HG03457 (cell line): Measurements from ENCODE around the gene NUP214.

Experiments used
- ATAC-seq: cut with Tn5 transposase; IDR thresholded peaks from one replicate; pipeline ENCODE4 v1.9.1; 2021; ENCODE audit warnings: moderate number of reproducible peaks; ENCODE audit not compliant: unreplicated experiment

Gene NUP214

GRCh38 chr9:131276094-131276888, 150.9 kb downstream of the NUP214 start, which contains the start of gene FAM78A:
Gene FAM78A (minus strand): TSS chr9:131276510. CDS start chr9:131276179, 331 bp downstream.
- ATAC-seq = no peak

DNA sequence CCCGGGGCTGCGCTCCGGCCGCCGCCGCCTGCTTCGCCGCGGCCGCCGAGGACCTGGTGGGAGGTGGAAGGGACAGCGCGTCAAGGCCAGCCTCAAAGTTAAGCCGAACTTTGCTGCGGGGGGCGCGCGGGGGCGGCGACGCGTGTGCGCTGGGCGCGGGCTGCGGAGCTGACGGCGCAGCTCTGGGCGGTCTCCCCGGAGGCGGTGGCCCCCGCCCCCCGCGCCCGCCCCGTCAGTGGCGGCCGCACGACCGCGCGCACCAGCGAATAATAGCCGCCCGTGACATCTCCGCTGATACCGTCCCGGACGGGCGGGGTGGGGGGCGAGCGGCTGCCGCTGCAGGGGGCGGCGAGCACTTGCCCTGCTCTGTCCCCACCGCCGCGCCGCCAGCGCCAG, 151.5 kb downstream of the NUP214 start:
- ATAC-seq = no peak

DNA sequence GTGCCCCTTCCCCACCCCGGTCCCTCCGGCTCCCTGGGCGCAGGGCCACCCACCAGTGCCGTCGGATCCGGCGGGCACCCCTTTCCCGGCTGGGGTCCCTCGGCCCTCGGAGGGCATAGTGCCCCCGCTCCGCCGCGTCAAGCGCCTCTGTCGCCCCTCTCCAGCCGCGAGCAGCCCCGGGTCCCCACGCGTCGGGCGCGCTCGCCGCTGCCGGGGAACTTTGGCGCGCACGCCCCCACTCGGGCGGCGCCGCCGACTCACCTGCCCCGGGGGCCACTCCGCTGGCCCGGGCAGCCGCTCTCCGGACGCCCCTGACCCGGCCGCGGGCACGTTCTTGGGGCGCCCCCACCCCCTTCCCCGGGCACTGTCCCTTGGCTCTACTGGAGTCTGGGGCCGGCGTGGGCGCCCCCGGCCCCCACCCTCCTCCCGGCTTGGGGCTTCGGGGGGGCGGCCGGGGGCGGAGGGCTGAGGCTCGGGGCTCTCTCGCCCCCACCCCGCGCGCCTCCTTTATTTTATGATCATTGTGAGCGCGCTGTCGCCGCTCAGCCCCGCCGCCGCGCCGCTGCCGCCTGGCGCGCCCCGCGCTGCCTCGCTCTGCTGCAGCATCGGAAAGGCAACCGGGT, 152.0 kb downstream of the NUP214 start:
- ATAC-seq = no peak

GRCh38 chr9:131277910-131278701, 152.7 kb downstream of the NUP214 start:
- no peak for ATAC-seq

DNA sequence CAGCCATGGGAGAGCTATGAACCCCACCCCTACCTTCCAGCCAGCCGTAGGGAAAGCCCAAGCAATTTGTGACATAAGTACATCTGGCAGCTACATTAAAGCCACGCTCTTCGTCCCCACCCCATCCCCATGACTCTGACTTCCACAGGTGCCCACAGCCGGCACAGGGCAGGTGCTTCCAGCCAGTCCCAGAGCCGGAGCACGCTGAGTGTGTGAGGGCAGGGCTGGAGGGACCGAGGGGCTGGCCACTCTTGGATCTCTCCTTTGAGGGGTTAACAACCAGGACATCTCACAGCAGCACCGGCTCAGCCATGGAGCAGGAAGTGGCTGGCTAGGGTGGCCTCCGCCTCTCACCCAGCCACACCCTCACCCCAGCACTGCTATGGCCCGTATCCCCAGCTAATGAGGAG, 153.3 kb downstream of the NUP214 start:
- no peak for ATAC-seq

GRCh38 chr9:131279196-131279862, 153.9 kb downstream of the NUP214 start:
- no peak for ATAC-seq

DNA sequence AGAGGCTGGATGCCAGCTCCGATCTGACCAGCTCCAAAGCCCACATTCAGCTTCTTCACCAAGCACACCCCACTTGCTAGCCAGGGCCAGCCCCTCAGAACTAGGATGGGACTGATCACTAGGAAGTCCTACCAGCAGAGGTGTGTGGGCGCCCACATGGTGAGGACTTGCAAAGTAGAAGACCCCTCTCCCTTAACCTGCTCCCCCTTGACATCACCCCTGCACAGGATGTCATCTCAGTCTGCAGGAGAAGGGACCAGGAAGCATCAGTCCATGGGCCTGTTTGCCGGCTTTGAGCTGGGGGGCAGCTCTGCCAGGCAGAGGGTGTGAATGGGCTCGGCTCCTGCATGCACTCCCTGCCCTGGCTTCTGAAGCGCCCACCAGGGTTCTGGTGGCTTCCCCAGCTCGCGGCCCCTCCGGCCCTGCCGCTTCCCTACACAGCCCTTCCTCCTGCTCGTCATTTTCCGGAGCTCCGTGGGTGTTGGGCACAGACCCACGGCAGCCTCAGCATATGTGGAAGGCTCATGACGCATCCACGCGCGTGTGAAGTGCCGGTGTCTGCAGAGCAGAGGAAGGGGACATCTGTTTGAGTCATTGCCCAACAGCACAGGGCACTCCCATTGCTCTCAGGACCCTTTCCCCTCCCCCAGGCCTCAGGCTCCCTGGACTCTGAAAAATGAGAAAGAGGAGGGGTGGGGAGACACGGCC, 154.6 kb downstream of the NUP214 start:
- ATAC-seq = no peak

- ATAC-seq = no peak
Observed at GRCh38 chr9:131280660-131281059, 155.3 kb downstream of the NUP214 start.

DNA sequence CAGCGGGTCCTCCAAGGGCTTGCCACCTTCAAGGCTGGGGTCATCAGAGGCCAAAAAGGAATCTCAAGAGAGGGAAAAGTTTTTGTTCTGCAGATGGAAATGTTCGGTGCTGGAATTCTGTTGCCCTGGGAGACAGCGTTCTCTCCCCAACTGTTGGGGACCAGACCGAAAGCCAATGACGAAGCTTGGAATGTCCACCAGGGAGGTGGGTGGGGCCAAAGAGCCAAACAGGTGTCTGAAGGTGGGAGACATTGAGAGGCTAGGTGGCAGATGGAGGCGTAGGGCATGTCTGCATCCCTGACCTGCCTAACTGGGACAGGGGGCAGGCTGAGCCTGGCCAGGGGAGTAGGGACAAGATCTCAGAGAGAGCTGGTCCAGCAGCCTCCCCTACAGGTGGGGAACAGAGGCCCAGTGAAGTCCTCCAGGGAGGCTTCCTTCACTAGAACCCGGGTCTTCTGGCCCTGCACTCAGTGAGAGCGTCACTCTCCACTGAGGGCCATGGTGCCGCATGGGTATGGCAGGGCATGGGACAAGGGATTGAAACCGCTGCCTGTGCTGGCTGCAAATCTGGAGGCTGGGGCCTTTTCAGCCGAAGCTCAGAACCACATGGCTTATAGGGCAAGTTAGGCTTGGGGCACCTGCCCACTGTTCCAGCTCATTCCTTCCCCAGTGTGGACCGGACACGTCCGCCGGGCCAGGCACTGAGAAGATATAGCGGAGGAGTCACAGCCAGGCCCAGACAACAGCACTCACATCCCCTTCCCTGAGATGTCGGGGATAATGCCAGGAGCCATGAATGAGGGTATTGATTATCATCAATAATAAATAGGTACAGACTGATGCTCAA, 156.0 kb downstream of the NUP214 start:
- no peak for ATAC-seq

- no peak for ATAC-seq
Observed at GRCh38 chr9:131282175-131282574, 156.8 kb downstream of the NUP214 start.

DNA sequence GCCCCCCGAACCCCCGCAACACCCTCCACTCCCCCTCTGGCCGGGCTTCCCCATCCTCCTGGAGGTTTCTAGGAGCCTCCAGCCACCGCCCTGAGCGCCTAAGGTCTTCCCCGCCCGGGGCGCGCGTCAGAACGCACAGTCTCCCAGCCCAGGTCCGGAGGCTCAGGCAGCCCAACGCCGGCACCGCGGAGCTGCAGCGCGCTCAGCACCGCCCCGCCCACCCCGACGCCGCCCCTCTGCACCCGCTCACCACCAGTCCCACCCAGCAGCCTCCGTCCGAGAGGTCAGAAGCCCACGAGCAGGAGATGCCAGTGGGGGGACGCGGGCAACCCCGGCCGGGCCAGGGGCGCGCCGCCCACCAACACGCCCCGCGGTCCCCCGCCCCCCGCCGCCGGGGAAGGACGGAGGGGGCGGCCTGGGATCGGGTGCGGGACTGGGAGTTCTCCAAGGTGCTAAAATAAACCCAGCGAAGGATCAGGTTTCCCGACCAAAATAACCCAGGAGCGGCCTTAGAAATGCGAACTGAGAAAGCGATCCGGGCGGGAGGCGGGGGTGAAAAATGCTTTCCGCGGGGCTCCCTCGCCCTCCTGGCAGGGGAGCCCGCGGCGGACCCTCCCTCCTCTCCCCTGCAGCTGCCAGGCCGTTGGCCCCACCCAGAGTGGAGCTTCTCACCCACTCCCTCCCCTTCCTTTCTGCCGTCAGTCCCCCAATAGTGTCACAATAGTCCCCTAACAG, 157.5 kb downstream of the NUP214 start:
- ATAC-seq = no peak
